ENCODE measurements around the gene TBC1D22B. TPM values are rescaled to one million over a fixed set of nuclear protein-coding genes. Genes with fewer than 3 reads are reported as not detected.

TBC1D22B gene
- total RNA-seq, 1 experiment from 2014 or later: 12.9 TPM

DNA sequence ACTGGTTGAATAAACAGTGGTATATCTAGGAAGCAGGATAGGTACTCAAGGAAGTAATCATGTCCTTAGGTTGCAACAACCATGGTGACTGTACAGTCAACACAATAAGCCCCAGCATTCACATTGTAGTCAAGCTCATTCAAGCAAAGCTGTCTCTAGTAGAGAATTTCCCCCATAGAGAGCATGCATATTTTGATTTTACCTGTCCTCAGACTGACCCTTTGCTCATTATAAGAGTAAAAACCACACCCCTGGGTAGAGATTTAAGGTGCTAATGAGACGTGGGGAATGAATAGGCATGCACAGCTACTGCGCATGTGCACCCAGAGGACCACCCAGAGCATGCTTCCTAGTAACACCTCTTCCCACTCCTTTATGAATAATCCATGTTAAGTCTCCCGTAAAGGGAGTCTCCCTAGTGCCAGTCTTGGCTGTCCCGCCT lies 90.1 kb downstream of the TBC1D22B start:
- no peak overlapping the region for H3K27ac Mint-ChIP-seq
- no peak overlapping the region for H3K4me3 Mint-ChIP-seq
- H2BK20ac ChIP-seq (ENCODE audit: low read depth, low read length, poor library complexity, severe bottlenecking): no peak overlapping the region
- no peaks in the 10 kb centered on the region for H3K4me1 Mint-ChIP-seq
- H4K91ac ChIP-seq (ENCODE audit: insufficient read length, low read depth, low read length): no peak overlapping the region
- no peak overlapping the region for H4K8ac ChIP-seq (replicated peaks; ENCODE audit: insufficient read length, low read depth, low read length)
- H3K14ac ChIP-seq (ENCODE audit: insufficient read depth, low read length): no peak overlapping the region
- no peak overlapping the region for H3K4ac ChIP-seq (ENCODE audit: low read depth, low read length)
- no peak overlapping the region for H2BK5ac ChIP-seq (ENCODE audit: insufficient read length, low read length)
- H2AFZ ChIP-seq (ENCODE audit: low read length): no peak overlapping the region
- peaks cover 14% of the 10 kb centered on the region for H3K27me3 Mint-ChIP-seq (ENCODE audit: low read depth)
- no peak overlapping the region for H4K5ac ChIP-seq (ENCODE audit: insufficient read length, low read depth, low read length)
- no peak overlapping the region for H3K18ac ChIP-seq (ENCODE audit: insufficient read length, low read depth, low read length)
- WGBS (ENCODE audit: extremely low coverage, insufficient read length, low lambda C conversion rate): no CpG with 5 or more reads among the region's 4 CpGs
- H3K36me3 Mint-ChIP-seq (ENCODE audit: insufficient read depth in 1 of 3, low read depth in 3 of 3): no peaks in the 10 kb centered on the region
- H2BK12ac ChIP-seq (ENCODE audit: insufficient read length, low read depth, low read length): no peak overlapping the region
- H3K9ac ChIP-seq (ENCODE audit: extremely low read depth, insufficient read length, low read length): no peak overlapping the region
- no peak overlapping the region for H3K23ac ChIP-seq (ENCODE audit: insufficient read length, low read depth, low read length)
- peaks cover 0 to 5% of the 10 kb centered on the region in 2 experiments; a peak in 2 of 5 replicates for H3K9me3 Mint-ChIP-seq
- TF ChIP-seq, protein P1, sequence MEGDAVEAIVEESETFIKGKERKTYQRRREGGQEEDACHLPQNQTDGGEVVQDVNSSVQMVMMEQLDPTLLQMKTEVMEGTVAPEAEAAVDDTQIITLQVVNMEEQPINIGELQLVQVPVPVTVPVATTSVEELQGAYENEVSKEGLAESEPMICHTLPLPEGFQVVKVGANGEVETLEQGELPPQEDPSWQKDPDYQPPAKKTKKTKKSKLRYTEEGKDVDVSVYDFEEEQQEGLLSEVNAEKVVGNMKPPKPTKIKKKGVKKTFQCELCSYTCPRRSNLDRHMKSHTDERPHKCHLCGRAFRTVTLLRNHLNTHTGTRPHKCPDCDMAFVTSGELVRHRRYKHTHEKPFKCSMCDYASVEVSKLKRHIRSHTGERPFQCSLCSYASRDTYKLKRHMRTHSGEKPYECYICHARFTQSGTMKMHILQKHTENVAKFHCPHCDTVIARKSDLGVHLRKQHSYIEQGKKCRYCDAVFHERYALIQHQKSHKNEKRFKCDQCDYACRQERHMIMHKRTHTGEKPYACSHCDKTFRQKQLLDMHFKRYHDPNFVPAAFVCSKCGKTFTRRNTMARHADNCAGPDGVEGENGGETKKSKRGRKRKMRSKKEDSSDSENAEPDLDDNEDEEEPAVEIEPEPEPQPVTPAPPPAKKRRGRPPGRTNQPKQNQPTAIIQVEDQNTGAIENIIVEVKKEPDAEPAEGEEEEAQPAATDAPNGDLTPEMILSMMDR (conservative IDR thresholded peaks at IDR 0.05): no peak
- 0 out of 2 replicates have a peak, but pooled peaks cover 2% of the 10 kb centered on the region for H3K79me2 ChIP-seq (ENCODE audit: insufficient read depth, low read length)
- no peak overlapping the region for H3K4me2 ChIP-seq (ENCODE audit: insufficient read depth, insufficient read length, low read length)
- no peaks in the 10 kb centered on the region for H3K9me3 ChIP-seq (ENCODE audit: control insufficient read depth, low read depth, low read length)
- H4K20me1 ChIP-seq (ENCODE audit: control insufficient read depth, insufficient read depth, insufficient read length): no peaks in the 10 kb centered on the region
- no peak overlapping the region for H3K27ac ChIP-seq (ENCODE audit: insufficient read length, low read depth, low read length)
- no peaks in the 10 kb centered on the region for H3K79me1 ChIP-seq (ENCODE audit: insufficient read depth, low read depth, low read length, poor library complexity, severe bottlenecking)
- H3K23me2 ChIP-seq (ENCODE audit: insufficient read length, low read depth, low read length, poor library complexity, severe bottlenecking): no peaks in the 10 kb centered on the region
- no peak for DNase-seq
- H2BK120ac ChIP-seq (ENCODE audit: low read depth, low read length, poor library complexity, severe bottlenecking): no peak overlapping the region
- no peak overlapping the region for H3T11ph ChIP-seq (ENCODE audit: low read length)
- H3K27me3 ChIP-seq (ENCODE audit: insufficient read depth, low read length): 0 out of 2 replicates have a peak, but pooled peaks cover 3% of the 10 kb centered on the region
- no peak overlapping the region for H2AK5ac ChIP-seq (ENCODE audit: insufficient read length, low read length)
- no peak overlapping the region for H3K56ac ChIP-seq (ENCODE audit: insufficient read length, low read depth, low read length)
- H3K4me1 ChIP-seq (ENCODE audit: insufficient read depth, low read length): no peaks in the 10 kb centered on the region
- no peak overlapping the region for H2BK15ac ChIP-seq (ENCODE audit: low read depth, low read length)
